ENCODE measurements around the gene NXPE3.

GRCh38 chr3:101762041-101762646 lies 16.9 kb upstream of the NXPE3 start:
- TF ChIP-seq, protein P1, sequence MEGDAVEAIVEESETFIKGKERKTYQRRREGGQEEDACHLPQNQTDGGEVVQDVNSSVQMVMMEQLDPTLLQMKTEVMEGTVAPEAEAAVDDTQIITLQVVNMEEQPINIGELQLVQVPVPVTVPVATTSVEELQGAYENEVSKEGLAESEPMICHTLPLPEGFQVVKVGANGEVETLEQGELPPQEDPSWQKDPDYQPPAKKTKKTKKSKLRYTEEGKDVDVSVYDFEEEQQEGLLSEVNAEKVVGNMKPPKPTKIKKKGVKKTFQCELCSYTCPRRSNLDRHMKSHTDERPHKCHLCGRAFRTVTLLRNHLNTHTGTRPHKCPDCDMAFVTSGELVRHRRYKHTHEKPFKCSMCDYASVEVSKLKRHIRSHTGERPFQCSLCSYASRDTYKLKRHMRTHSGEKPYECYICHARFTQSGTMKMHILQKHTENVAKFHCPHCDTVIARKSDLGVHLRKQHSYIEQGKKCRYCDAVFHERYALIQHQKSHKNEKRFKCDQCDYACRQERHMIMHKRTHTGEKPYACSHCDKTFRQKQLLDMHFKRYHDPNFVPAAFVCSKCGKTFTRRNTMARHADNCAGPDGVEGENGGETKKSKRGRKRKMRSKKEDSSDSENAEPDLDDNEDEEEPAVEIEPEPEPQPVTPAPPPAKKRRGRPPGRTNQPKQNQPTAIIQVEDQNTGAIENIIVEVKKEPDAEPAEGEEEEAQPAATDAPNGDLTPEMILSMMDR (IDR thresholded peaks at IDR 0.05 in 4 of 5, conservative IDR thresholded peaks at IDR 0.05 in 1 of 5) = no peak
- TF ChIP-seq POLR2A (IDR thresholded peaks at IDR 0.05) = no peak

All from gastrocnemius medialis (tissue), 4 donors.